Mesodermal cell (in vitro differentiated cells): ENCODE data around the gene MAG.

Experiments used
- H3K27ac ChIP-seq: 2 replicates; pipeline ENCODE4 v1.7.0; 2013; ENCODE audit warnings: mild to moderate bottlenecking, low read depth, low read length, moderate library complexity; ENCODE audit not compliant: severe bottlenecking
- H3K36me3 ChIP-seq: 2 replicates; pipeline ENCODE4 v1.7.1; 2013; ENCODE audit warnings: mild to moderate bottlenecking, low read length, moderate library complexity; ENCODE audit not compliant: control insufficient read depth, insufficient read depth
- H3K4me1 ChIP-seq: one replicate; pipeline ENCODE4 v1.7.1; 2013; ENCODE audit warnings: mild to moderate bottlenecking, low read length; ENCODE audit not compliant: insufficient read depth, control insufficient read depth, poor library complexity, severe bottlenecking
- H3K4me3 ChIP-seq: 2 replicates; pipeline ENCODE4 v1.7.0; 2013; ENCODE audit warnings: low read length, control low read depth, mild to moderate bottlenecking; ENCODE audit not compliant: insufficient read depth, poor library complexity, severe bottlenecking; ENCODE audit errors: extremely low read depth
- H3K9me3 ChIP-seq: 2 replicates; pipeline ENCODE4 v1.7.1; 2013; ENCODE audit warnings: mild to moderate bottlenecking, low read length, moderate library complexity; ENCODE audit not compliant: control insufficient read depth
- WGBS, 2 experiments: methylation state at CpG; one replicate each; pipeline ENCODE4 v1.1.5; 2013; ENCODE audit warnings: missing lambda C conversion rate in 2 of 2; ENCODE audit not compliant: insufficient coverage in 2 of 2; 5-methylcytosine and 5-hydroxymethylcytosine counted together

Gene MAG

DNA sequence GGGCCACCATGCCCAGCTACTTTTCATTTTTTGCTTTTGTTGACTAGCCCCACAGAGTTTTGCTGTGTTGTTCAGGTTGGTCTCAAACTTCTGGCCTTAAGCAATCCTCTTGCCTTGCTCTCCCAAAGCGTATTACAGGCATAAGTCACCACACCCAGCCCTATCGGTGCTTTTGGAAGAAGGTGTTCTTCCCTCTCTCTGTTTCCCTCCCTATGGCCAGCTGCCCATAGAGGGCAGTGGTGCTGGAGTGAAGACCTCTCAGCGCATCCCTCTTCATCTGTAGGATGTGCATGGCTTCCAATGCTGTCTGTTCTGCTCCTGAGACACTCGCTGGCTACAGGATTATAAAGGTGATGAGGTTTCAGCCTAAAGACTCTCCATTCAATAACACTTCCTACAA lies 35.7 kb downstream of the MAG start:
- no peak overlapping the region for H3K4me3 ChIP-seq
- H3K36me3 ChIP-seq, result no peaks in the 10 kb centered on the region
- no peak overlapping the region for H3K27ac ChIP-seq
- 79 to 92% methylated on average over 2 to 3 of the region's 4 CpGs for WGBS, 2 experiments
- no peaks in the 10 kb centered on the region for H3K9me3 ChIP-seq
- H3K4me1 ChIP-seq, result peaks cover 6% of the 10 kb centered on the region

DNA sequence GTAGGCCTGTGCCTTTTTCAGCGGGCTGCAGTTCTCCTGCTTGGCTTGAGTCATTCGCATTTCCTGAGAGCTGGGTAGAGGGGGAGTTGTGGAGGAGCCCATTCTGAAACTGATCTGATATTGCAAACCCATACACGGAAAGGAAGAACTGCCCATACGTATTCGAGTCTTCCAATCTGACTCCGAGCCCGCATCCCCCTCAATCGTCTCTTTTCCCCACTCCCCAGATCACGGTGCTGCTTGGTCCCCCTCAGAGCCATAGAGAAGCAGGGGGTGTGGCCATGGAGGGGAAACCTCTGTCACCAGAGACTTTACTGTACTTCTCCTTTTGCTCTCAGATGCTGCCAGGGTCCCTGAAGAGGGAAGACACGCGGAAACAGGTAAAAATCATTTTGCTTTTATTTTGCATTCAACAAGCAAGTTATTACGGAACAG lies 36.9 kb downstream of the MAG start, which contains the start of gene CD22:
CD22 (plus strand) TSS at position 337 of the 435 bp plus-strand sequence. CDS start 2,854 bp downstream, outside the sequence.
- no peaks in the 10 kb centered on the region for H3K9me3 ChIP-seq
- no peak within 1 kb of the TSS for H3K4me3 ChIP-seq
- peaks cover 6% of the 10 kb centered on the region for H3K4me1 ChIP-seq
- 68 to 100% methylated on average over 3 to 7 of the region's 12 CpGs for whole genome bisulfite sequencing, 2 experiments
- H3K36me3 ChIP-seq, result no peaks in the 10 kb centered on the region
- no peak within 1 kb of the TSS for H3K27ac ChIP-seq

DNA sequence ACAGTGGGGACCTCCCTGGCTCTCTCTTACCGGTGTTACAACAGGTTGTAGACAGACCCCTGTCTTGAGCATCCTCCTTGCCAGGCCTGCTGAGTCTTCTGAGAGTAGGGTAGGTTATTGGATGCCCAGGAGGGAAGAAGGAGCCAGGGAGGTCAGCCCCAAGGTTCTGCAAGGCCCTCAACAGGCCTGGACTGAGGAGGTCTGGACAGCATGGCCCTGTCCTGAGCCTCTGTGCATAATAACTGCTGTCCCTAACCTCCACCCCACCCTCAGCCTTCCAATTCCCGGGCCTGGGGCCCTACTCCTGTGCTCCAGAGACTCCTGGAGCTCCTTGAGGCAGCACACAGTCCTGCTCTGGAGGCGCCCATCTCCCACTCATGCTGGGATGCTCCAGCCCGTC lies 37.4 kb downstream of the MAG start:
- Histone ChIP-seq H3K36me3 (no peaks in the 10 kb centered on the region), H3K4me3 (no peak overlapping the region), H3K9me3 (no peaks in the 10 kb centered on the region), H3K27ac (no peak overlapping the region), H3K4me1 (peaks cover 6% of the 10 kb centered on the region)
- WGBS, 2 experiments, result 90 to 97% methylated on average over 3 to 4 of the region's 4 CpGs

DNA sequence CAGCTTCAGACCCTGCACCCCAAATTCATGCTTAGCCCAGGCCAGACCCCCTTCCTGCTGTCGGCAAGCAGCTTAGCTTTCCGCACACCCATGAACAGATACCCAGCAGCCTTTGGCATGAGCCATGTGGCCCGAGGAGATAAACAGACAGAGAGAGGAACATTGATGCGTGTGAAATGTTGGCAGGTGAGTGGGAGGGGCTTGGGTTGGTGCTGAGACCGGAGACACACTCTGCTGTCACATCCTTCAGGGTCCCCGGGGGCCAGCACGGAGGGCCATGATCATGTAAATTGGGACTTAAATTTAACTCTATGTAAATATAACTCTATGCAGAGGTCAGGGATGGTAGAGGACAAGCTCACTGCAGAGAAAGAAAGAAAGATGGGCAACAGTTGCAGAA lies 38.5 kb downstream of the MAG start:
- Histone ChIP-seq H3K36me3 (no peaks in the 10 kb centered on the region), H3K27ac (no peak overlapping the region), H3K4me3 (no peak overlapping the region), H3K4me1 (peaks cover 6% of the 10 kb centered on the region), H3K9me3 (no peaks in the 10 kb centered on the region)
- 91% methylated on average over 4 of the region's 7 CpGs; no CpG with 5 or more reads in 1 of the 2 experiments for WGBS, 2 experiments

DNA sequence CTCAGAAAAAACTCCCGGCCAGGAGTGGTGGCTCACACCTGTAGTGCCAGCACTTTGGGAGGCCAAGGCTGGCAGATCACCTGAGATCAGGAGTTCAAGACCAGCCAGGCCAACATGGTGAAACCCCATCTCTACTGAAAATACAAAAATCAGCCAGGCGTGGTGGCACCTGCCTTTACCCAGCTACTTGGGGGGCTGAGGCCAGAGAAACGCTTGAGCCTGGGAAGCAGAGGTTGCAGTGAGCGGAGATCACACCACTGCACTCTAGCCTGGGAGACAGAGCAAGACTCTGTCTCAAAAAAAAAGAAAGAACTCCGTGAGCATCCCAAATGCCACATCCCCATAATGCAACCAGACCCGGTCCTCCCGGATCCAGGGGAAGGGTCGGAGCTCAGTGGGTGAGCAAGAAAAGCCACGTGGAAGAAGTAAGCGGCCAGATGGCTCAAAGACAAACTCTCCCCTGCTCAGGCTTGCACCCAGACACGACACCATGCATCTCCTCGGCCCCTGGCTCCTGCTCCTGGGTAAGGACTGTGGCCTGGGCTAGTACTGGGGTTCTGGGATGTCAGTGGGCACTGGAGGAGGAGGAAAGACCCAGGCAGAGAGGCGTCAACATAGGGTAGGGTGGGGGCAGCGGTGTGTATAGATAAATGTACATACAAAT lies 39.7 kb downstream of the MAG start:
- no peaks in the 10 kb centered on the region for H3K9me3 ChIP-seq
- 86 to 90% methylated on average over 8 to 12 of the region's 14 CpGs for WGBS, 2 experiments

GRCh38 chr19:35332817-35333216 lies 40.9 kb downstream of the MAG start:
- Histone ChIP-seq H3K36me3 (no peaks in the 10 kb centered on the region), H3K4me3 (no peak overlapping the region)
- 86 to 87% methylated on average over 12 of the region's 12 CpGs for WGBS, 2 experiments

More for the DNA sequence above, 39.7 kb downstream of the MAG start:
- Histone ChIP-seq H3K36me3 (no peaks in the 10 kb centered on the region), H3K27ac (no peak overlapping the region), H3K4me1 (peaks cover 6% of the 10 kb centered on the region), H3K4me3 (no peak overlapping the region)

DNA sequence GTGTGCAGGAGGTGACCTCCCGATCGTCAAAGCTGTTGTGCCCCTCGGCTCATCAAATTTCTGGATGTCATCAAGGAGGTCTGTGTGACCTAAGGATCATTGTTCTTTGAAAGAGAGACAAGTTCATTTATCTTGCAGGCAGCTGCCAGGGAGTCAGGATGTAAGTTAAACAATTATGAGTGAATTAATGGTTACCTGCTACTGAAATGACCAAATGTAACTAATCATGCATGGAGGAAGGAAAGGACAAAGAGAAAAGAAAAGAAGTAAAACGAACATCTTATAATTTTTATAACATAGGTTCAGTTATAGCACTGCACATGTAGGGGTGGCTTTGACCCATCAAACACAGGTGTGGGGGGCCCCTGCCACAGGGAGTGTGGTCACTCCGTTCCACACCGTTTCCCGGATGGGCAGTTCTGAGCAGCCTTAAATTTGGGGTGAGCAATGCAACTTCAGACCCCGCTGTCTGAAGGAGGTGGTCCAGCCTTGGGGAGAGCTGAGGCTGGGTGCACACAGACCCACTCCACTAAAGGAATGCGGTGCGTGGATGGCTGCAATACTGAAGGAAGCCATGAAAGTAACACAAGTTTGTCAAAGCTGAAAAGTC lies 42.3 kb downstream of the MAG start:
- no peak overlapping the region for H3K27ac ChIP-seq
- 92 to 96% methylated on average over 9 of the region's 10 CpGs for WGBS, 2 experiments
- no peak overlapping the region for H3K4me3 ChIP-seq
- H3K9me3 ChIP-seq, result no peaks in the 10 kb centered on the region
- no peaks in the 10 kb centered on the region for H3K36me3 ChIP-seq
- no peaks in the 10 kb centered on the region for H3K4me1 ChIP-seq

More at GRCh38 chr19:35332817-35333216, 40.9 kb downstream of the MAG start:
- H3K27ac ChIP-seq, result no peak overlapping the region
- H3K4me1 ChIP-seq, result peaks cover 6% of the 10 kb centered on the region
- no peaks in the 10 kb centered on the region for H3K9me3 ChIP-seq

- Histone ChIP-seq H3K27ac (no peak overlapping the region), H3K9me3 (no peaks in the 10 kb centered on the region), H3K4me1 (no peaks in the 10 kb centered on the region), H3K4me3 (no peak overlapping the region), H3K36me3 (no peaks in the 10 kb centered on the region)
- WGBS, 2 experiments, result 92 to 93% methylated on average over 19 of the region's 21 CpGs
Measured at GRCh38 chr19:35336166-35336955, 44.4 kb downstream of the MAG start.

GRCh38 chr19:35337097-35337983 lies 45.4 kb downstream of the MAG start:
- H3K9me3 ChIP-seq, result no peaks in the 10 kb centered on the region
- no peaks in the 10 kb centered on the region for H3K4me1 ChIP-seq
- no peak overlapping the region for H3K27ac ChIP-seq
- no peaks in the 10 kb centered on the region for H3K36me3 ChIP-seq
- H3K4me3 ChIP-seq, result no peak overlapping the region
- 90 to 95% methylated on average over 20 to 25 of the region's 25 CpGs for WGBS, 2 experiments

GRCh38 chr19:35337984-35338296 lies 46.0 kb downstream of the MAG start:
- Histone ChIP-seq H3K27ac (no peak overlapping the region), H3K36me3 (no peaks in the 10 kb centered on the region), H3K4me3 (no peak overlapping the region), H3K9me3 (no peaks in the 10 kb centered on the region), H3K4me1 (no peaks in the 10 kb centered on the region)
- 83 to 90% methylated on average over 11 to 13 of the region's 13 CpGs for WGBS, 2 experiments
